H9 (cell line): ENCODE measurements around the gene PEX16. TPM values are rescaled to one million over a fixed set of nuclear protein-coding genes. Genes with fewer than 3 reads are reported as not detected.

ENCODE experiments used
- DNase-seq: peaks from one replicate; pipeline ENCODE4 v3.0.0-alpha.2; 2017
- H2AFZ ChIP-seq: one replicate; pipeline ENCODE4 v1.6.1; 2013; ENCODE audit warnings: mild to moderate bottlenecking, low read length, control low read depth, moderate library complexity
- H2AK5ac ChIP-seq: 2 replicates; pipeline ENCODE4 v1.6.1; 2013; ENCODE audit warnings: low read length, control low read depth, mixed read lengths; ENCODE audit not compliant: insufficient read length
- H2BK120ac ChIP-seq: one replicate; pipeline ENCODE4 v1.6.1; 2013; ENCODE audit warnings: low read depth, mild to moderate bottlenecking, low read length, control low read depth, inconsistent platforms; ENCODE audit not compliant: poor library complexity, severe bottlenecking
- H2BK12ac ChIP-seq: 2 replicates; pipeline ENCODE4 v1.6.1; 2013; ENCODE audit warnings: low read length, control low read depth, mixed read lengths, low read depth; ENCODE audit not compliant: insufficient read length
- H2BK15ac ChIP-seq: 2 replicates; pipeline ENCODE4 v1.6.1; 2013; ENCODE audit warnings: low read depth, low read length, control low read depth
- H2BK20ac ChIP-seq: one replicate; pipeline ENCODE4 v1.6.1; 2013; ENCODE audit warnings: low read depth, mild to moderate bottlenecking, low read length, control low read depth, inconsistent platforms; ENCODE audit not compliant: poor library complexity, severe bottlenecking
- H2BK5ac ChIP-seq: 2 replicates; pipeline ENCODE4 v1.6.1; 2013; ENCODE audit warnings: low read length, control low read depth, mixed read lengths; ENCODE audit not compliant: insufficient read length
- H3K14ac ChIP-seq: 2 replicates; pipeline ENCODE4 v1.6.1; 2013; ENCODE audit warnings: low read length, control low read depth; ENCODE audit not compliant: insufficient read depth
- H3K18ac ChIP-seq: 2 replicates; pipeline ENCODE4 v1.6.1; 2013; ENCODE audit warnings: low read depth, mild to moderate bottlenecking, mixed read lengths, low read length, control low read depth; ENCODE audit not compliant: insufficient read length
- H3K23ac ChIP-seq: 2 replicates; pipeline ENCODE4 v1.6.1; 2013; ENCODE audit warnings: low read length, control low read depth, mixed read lengths, low read depth; ENCODE audit not compliant: insufficient read length
- H3K23me2 ChIP-seq: 2 replicates; pipeline ENCODE4 v1.6.1; 2013; ENCODE audit warnings: low read depth, mild to moderate bottlenecking, mixed read lengths, low read length, control low read depth; ENCODE audit not compliant: insufficient read length, poor library complexity, severe bottlenecking
- H3K27ac ChIP-seq: 2 replicates; pipeline ENCODE4 v1.5.1; 2013; ENCODE audit warnings: low read length, control low read depth, mixed read lengths, low read depth; ENCODE audit not compliant: insufficient read length
- H3K27me3 ChIP-seq: 2 replicates; pipeline ENCODE4 v1.6.1; 2013; ENCODE audit warnings: low read length, control low read depth, inconsistent platforms; ENCODE audit not compliant: insufficient read depth
- H3K4ac ChIP-seq: 2 replicates; pipeline ENCODE4 v1.6.1; 2013; ENCODE audit warnings: low read depth, mild to moderate bottlenecking, control low read depth, inconsistent platforms, low read length, moderate library complexity
- H3K4me1 ChIP-seq: 2 replicates; pipeline ENCODE4 v1.6.1; 2013; ENCODE audit warnings: low read length, control low read depth, inconsistent platforms; ENCODE audit not compliant: insufficient read depth
- H3K4me2 ChIP-seq: 2 replicates; pipeline ENCODE4 v1.6.1; 2013; ENCODE audit warnings: low read length, control low read depth, mixed read lengths; ENCODE audit not compliant: insufficient read length, insufficient read depth
- H3K56ac ChIP-seq: 2 replicates; pipeline ENCODE4 v1.6.1; 2013; ENCODE audit warnings: low read depth, mild to moderate bottlenecking, mixed read lengths, low read length, control low read depth; ENCODE audit not compliant: insufficient read length
- H3K79me1 ChIP-seq: 2 replicates; pipeline ENCODE4 v1.6.1; 2013; ENCODE audit warnings: low read depth, mild to moderate bottlenecking, moderate library complexity, low read length, control low read depth, inconsistent platforms; ENCODE audit not compliant: insufficient read depth, poor library complexity, severe bottlenecking
- H3K79me2 ChIP-seq: 2 replicates; pipeline ENCODE4 v1.6.1; 2013; ENCODE audit warnings: low read length, control low read depth, inconsistent platforms; ENCODE audit not compliant: insufficient read depth
- H3K9ac ChIP-seq: 2 replicates; pipeline ENCODE4 v1.6.1; 2013; ENCODE audit warnings: low read length, control low read depth, mixed read lengths; ENCODE audit not compliant: insufficient read length; ENCODE audit errors: extremely low read depth
- H3K9me3 ChIP-seq: one replicate; pipeline ENCODE4 v1.6.1; 2013; ENCODE audit warnings: low read depth, low read length, inconsistent platforms; ENCODE audit not compliant: control insufficient read depth
- H3T11ph ChIP-seq: one replicate; pipeline ENCODE4 v1.6.1; 2013; ENCODE audit warnings: mild to moderate bottlenecking, low read length, control low read depth, inconsistent platforms
- H4K20me1 ChIP-seq: one replicate; pipeline ENCODE4 v1.6.1; 2013; ENCODE audit not compliant: control insufficient read depth, insufficient read length, insufficient read depth
- H4K5ac ChIP-seq: 2 replicates; pipeline ENCODE4 v1.6.1; 2013; ENCODE audit warnings: low read depth, mild to moderate bottlenecking, mixed read lengths, low read length, control low read depth; ENCODE audit not compliant: insufficient read length
- H4K8ac ChIP-seq: replicated peaks from 2 replicates; pipeline ENCODE4 v1.6.1; 2013; ENCODE audit warnings: low read length, control low read depth, mixed read lengths, low read depth; ENCODE audit not compliant: insufficient read length
- H4K91ac ChIP-seq: 2 replicates; pipeline ENCODE4 v1.6.1; 2013; ENCODE audit warnings: low read depth, mild to moderate bottlenecking, moderate library complexity, mixed read lengths, low read length, control low read depth; ENCODE audit not compliant: insufficient read length
- H3K27ac Mint-ChIP-seq, 3 experiments: 2 replicates in 2 of 3; 3 replicates in 1 of 3; pipeline ENCODE4 v1.8.0; 2020 to 2021; ENCODE audit warnings: mixed read lengths in 3 of 3, mild to moderate bottlenecking in 1 of 3, moderate library complexity in 1 of 3
- H3K27me3 Mint-ChIP-seq: 2 replicates; pipeline ENCODE4 v1.8.0; 2021; ENCODE audit warnings: low read depth, mild to moderate bottlenecking, moderate library complexity, mixed read lengths
- H3K36me3 Mint-ChIP-seq, 3 experiments: 2 replicates in 2 of 3; 3 replicates in 1 of 3; pipeline ENCODE4 v1.8.0; 2020 to 2021; ENCODE audit warnings: low read depth in 3 of 3, mixed read lengths in 3 of 3; ENCODE audit not compliant: insufficient read depth in 1 of 3
- H3K4me1 Mint-ChIP-seq, 2 experiments: 2 replicates each; pipeline ENCODE4 v1.8.0; 2020; ENCODE audit warnings: mixed read lengths in 2 of 2
- H3K4me3 Mint-ChIP-seq, 2 experiments: 2 replicates in 1 of 2; 3 replicates in 1 of 2; pipeline ENCODE4 v1.8.0; 2020 to 2021; ENCODE audit warnings: mild to moderate bottlenecking in 2 of 2, mixed read lengths in 2 of 2, moderate library complexity in 1 of 2
- H3K9me3 Mint-ChIP-seq, 2 experiments: 2 replicates in 1 of 2; 3 replicates in 1 of 2; pipeline ENCODE4 v1.8.0; 2020; ENCODE audit warnings: mild to moderate bottlenecking in 2 of 2, mixed read lengths in 2 of 2, moderate library complexity in 1 of 2
- WGBS: extraction: QIAGEN DNeasy Blood & Tissue Kit; methylation state at CpG from one replicate; pipeline ENCODE4 v1.1.7; 2013; ENCODE audit warnings: missing lambda C conversion rate, low lambda C conversion rate, mixed read lengths; ENCODE audit not compliant: insufficient read length; ENCODE audit errors: extremely low coverage; 5-methylcytosine and 5-hydroxymethylcytosine counted together
- total RNA-seq: library from RNA; stranded (reverse); gene quantifications from 2 replicates; pipeline ENCODE4 v1.2.1, GENCODE V29; 2021
- TF ChIP-seq, protein P1 (sequence below): fragments of 200-600 bp; sonication (generic); conservative IDR thresholded peaks from 3 replicates; pipeline ENCODE4 v1.8.0; 2021; ENCODE audit warnings: antibody characterized with exemption, mild to moderate bottlenecking

The PEX16 gene
- total RNA-seq, 1 experiment from 2014 or later, result 30.8 TPM

DNA sequence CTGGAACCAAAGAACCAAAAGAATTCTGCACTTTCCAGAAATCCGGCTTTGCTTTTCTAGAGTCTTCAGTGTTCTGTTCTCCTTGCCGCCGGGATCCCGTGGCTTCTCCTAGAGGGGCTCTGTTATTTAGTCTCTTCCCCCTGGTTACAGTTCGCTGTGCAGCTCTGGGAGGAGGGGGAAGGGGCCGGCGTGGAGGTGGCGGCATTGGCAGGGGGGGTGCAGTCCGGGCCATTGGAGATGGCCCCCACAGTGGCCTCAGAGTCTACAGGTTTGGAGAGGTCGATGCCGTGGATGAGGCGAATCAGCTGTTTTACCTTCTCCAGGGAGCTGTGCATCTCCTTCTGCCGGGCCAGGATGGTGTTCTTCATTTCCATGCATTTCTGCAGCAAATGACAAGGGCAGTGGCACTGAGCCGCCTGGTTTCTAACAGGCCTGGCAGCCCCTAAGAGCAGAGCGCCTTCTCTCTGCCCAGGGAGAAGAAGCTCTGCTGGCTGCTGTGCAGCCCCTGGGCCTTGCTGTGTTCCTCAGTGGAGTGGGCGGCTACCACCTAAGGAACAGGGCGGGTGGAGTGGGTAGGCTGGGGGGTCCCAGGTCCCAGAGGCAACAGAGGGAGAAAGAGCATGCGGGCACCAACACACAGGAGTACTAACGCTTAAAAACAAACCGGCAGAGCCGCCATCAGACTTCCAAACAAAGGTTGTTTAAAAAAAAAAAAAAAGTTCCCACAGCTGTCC lies 16.3 kb upstream of the PEX16 start:
- Histone ChIP-seq H3T11ph (no peak overlapping the region), H3K4me1 (0 out of 2 replicates have a peak, but pooled peaks cover 2% of the 10 kb centered on the region), H3K56ac (no peak overlapping the region), H3K4ac (no peak overlapping the region), H2BK120ac (no peak overlapping the region), H3K79me2 (no peaks in the 10 kb centered on the region), H4K91ac (no peak overlapping the region), H3K27ac (no peak overlapping the region), H2AFZ (no peak overlapping the region), H3K23ac (no peak overlapping the region), H2AK5ac (no peak overlapping the region), H2BK5ac (no peak overlapping the region), H4K8ac (no peak overlapping the region), H4K20me1 (no peaks in the 10 kb centered on the region), H3K14ac (no peak overlapping the region), H4K5ac (no peak overlapping the region), H2BK12ac (no peak overlapping the region), H3K9ac (no peak overlapping the region), H3K27me3 (no peaks in the 10 kb centered on the region), H3K79me1 (no peaks in the 10 kb centered on the region), H3K18ac (no peak overlapping the region), H3K4me2 (no peak overlapping the region), H2BK20ac (no peak overlapping the region), H3K9me3 (no peaks in the 10 kb centered on the region), H3K23me2 (no peaks in the 10 kb centered on the region), H2BK15ac (no peak overlapping the region)
- H3K9me3 Mint-ChIP-seq, result no peaks in the 10 kb centered on the region
- no peak for DNase-seq
- H3K27ac Mint-ChIP-seq, result no peak overlapping the region; a peak in 2 of 7 replicates
- no CpG with 5 or more reads among the region's 21 CpGs for WGBS
- TF ChIP-seq, protein P1, sequence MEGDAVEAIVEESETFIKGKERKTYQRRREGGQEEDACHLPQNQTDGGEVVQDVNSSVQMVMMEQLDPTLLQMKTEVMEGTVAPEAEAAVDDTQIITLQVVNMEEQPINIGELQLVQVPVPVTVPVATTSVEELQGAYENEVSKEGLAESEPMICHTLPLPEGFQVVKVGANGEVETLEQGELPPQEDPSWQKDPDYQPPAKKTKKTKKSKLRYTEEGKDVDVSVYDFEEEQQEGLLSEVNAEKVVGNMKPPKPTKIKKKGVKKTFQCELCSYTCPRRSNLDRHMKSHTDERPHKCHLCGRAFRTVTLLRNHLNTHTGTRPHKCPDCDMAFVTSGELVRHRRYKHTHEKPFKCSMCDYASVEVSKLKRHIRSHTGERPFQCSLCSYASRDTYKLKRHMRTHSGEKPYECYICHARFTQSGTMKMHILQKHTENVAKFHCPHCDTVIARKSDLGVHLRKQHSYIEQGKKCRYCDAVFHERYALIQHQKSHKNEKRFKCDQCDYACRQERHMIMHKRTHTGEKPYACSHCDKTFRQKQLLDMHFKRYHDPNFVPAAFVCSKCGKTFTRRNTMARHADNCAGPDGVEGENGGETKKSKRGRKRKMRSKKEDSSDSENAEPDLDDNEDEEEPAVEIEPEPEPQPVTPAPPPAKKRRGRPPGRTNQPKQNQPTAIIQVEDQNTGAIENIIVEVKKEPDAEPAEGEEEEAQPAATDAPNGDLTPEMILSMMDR, result no peak
- no peaks in the 10 kb centered on the region for H3K27me3 Mint-ChIP-seq
- H3K4me3 Mint-ChIP-seq, result no peak overlapping the region
- H3K36me3 Mint-ChIP-seq, result peaks cover 0 to 44% (median 43%) of the 10 kb centered on the region in 3 experiments
- H3K4me1 Mint-ChIP-seq, result peaks cover 15 to 25% of the 10 kb centered on the region in 2 experiments
